Measurements from ENCODE around the gene CYFIP2. TPM values are rescaled to one million over a fixed set of nuclear protein-coding genes. Genes with fewer than 3 reads are reported as not detected.

Gene CYFIP2
- polyA plus RNA-seq, 1 donor from 2014 or later = 59.7 TPM

DNA sequence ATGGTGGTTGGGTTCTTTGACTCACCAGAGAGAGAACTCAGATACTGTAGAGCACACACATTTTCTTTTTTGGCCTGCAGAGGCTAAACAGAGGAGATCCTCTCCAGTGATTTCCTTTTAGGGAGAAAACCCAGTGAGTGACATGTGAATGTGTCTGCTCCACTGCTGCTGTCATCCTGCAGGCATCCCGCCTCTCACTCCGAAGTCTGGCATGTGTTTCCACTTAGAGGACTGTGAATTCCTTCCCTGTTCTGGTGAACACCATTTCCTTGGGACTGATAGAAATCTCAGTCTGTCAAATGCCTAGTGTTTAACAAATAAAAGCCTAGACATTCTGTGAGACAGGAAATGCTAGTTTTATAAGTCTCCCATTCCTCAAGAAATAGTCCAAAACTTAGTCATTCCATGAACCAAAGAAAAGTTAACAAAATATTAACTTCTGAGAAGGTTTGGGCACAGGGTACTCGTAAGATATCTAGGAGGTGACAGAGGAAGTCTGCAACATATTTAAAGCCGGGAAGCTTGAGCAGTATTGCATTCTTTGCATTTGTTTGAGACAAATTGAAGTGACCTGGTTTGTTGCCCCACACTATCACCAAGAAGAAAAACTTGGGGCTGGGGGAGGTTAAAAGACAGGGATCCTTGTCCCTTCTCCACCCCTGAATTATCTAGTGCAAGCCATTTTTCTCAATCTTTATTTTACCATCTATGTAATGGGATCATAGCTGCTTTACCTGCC lies 119.2 kb downstream of the CYFIP2 start:
- TF ChIP-seq TAF1 (IDR thresholded peaks at IDR 0.05; ENCODE audit: low read depth) (no peak), REST (IDR thresholded peaks at IDR 0.05; ENCODE audit: borderline replicate concordance) (no peak), SMC3 (conservative IDR thresholded peaks at IDR 0.05; ENCODE audit: poor library complexity) (no peak), POLR2AphosphoS5 (IDR thresholded peaks at IDR 0.05) (no peak), RAD21 (conservative IDR thresholded peaks at IDR 0.05) (no peak), MXI1 (conservative IDR thresholded peaks at IDR 0.05; ENCODE audit: poor library complexity, severe bottlenecking) (no peak), EZH2 (IDR thresholded peaks at IDR 0.05; ENCODE audit: borderline replicate concordance, insufficient read depth, low read length, poor library complexity, severe bottlenecking) (no peak), CTCF (IDR thresholded peaks at IDR 0.05; ENCODE audit: poor library complexity, severe bottlenecking) (no peak), EP300 (conservative IDR thresholded peaks at IDR 0.05; ENCODE audit: poor library complexity, severe bottlenecking) (no peak)
- no peak overlapping the region for H3K4me2 ChIP-seq (ENCODE audit: low read length)

DNA sequence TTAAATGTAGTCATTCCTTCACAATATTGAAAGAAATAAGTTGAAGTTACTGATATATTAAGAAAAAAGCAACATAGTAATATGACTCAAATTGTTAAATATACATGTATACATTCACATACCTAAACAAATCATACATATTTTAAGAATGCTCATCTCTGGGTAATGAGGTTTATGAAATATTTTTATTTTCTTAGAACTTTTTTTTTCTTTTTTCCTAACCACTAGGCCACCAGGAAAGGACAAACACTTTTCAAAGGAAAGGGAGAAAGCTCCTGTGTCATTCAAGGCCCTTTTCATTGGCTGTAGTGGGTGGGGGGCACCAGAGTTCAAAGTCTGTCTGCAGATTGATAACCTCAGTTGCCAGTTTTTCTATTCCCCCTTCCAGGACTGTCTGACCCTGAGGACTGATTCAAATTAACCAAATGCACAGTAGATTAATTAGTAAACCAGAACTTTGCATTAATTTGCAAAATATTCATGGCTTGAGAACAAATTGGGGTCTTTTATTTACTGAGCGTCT lies 121.2 kb downstream of the CYFIP2 start:
- Histone ChIP-seq H3K4me3 (ENCODE audit: low read length) (no peak overlapping the region), H3F3A (ENCODE audit: insufficient read depth, low read length, poor library complexity, severe bottlenecking) (no peaks in the 10 kb centered on the region), H3K79me2 (replicated peaks; ENCODE audit: insufficient read depth, low read length) (no peaks in the 10 kb centered on the region), H3K4me2 (ENCODE audit: low read length) (no peak overlapping the region), H2AFZ (ENCODE audit: low read depth, low read length) (no peak overlapping the region), H3K27ac (ENCODE audit: low read length) (no peak overlapping the region), H3K36me3 (ENCODE audit: insufficient read depth, low read length) (peaks cover 20% of the 10 kb centered on the region), H3K27me3 (ENCODE audit: insufficient read depth, low read depth, low read length) (no peaks in the 10 kb centered on the region), H3K9me2 (ENCODE audit: insufficient read depth, low read length) (no peaks in the 10 kb centered on the region), H3K9me3 (ENCODE audit: low read length) (no peaks in the 10 kb centered on the region), H4K20me1 (ENCODE audit: insufficient read depth) (no peaks in the 10 kb centered on the region), H3K9ac (ENCODE audit: low read length) (no peak overlapping the region)
- TF ChIP-seq RAD21 (conservative IDR thresholded peaks at IDR 0.05) = no peak
- no peak for TF ChIP-seq POLR2AphosphoS5 (IDR thresholded peaks at IDR 0.05)
- TF ChIP-seq SMC3 (conservative IDR thresholded peaks at IDR 0.05; ENCODE audit: poor library complexity) = no peak
- TF ChIP-seq EP300 (conservative IDR thresholded peaks at IDR 0.05; ENCODE audit: poor library complexity, severe bottlenecking) = no peak
- no peak for TF ChIP-seq CTCF (IDR thresholded peaks at IDR 0.05; ENCODE audit: poor library complexity, severe bottlenecking)

More for the DNA sequence above, 119.2 kb downstream of the CYFIP2 start:
- Histone ChIP-seq H4K20me1 (ENCODE audit: insufficient read depth) (no peaks in the 10 kb centered on the region), H3F3A (ENCODE audit: insufficient read depth, low read length, poor library complexity, severe bottlenecking) (no peaks in the 10 kb centered on the region), H3K9ac (ENCODE audit: low read length) (no peak overlapping the region), H3K27me3 (ENCODE audit: insufficient read depth, low read depth, low read length) (no peaks in the 10 kb centered on the region), H3K9me3 (ENCODE audit: low read length) (no peaks in the 10 kb centered on the region), H3K79me2 (replicated peaks; ENCODE audit: insufficient read depth, low read length) (no peaks in the 10 kb centered on the region), H3K9me2 (ENCODE audit: insufficient read depth, low read length) (no peaks in the 10 kb centered on the region), H3K27ac (ENCODE audit: low read length) (no peak overlapping the region), H3K4me3 (ENCODE audit: low read length) (no peak overlapping the region), H2AFZ (ENCODE audit: low read depth, low read length) (no peak overlapping the region), H3K36me3 (ENCODE audit: insufficient read depth, low read length) (peaks cover 18% of the 10 kb centered on the region)
